HG02678 (cell line): ENCODE measurements around the gene NRDE2.

Experiments used
- ATAC-seq: cut with Tn5 transposase; IDR thresholded peaks from one replicate; pipeline ENCODE4 v1.9.1; 2021; ENCODE audit warnings: mild to moderate bottlenecking, moderate library complexity; ENCODE audit not compliant: unreplicated experiment

Gene NRDE2, protein sequence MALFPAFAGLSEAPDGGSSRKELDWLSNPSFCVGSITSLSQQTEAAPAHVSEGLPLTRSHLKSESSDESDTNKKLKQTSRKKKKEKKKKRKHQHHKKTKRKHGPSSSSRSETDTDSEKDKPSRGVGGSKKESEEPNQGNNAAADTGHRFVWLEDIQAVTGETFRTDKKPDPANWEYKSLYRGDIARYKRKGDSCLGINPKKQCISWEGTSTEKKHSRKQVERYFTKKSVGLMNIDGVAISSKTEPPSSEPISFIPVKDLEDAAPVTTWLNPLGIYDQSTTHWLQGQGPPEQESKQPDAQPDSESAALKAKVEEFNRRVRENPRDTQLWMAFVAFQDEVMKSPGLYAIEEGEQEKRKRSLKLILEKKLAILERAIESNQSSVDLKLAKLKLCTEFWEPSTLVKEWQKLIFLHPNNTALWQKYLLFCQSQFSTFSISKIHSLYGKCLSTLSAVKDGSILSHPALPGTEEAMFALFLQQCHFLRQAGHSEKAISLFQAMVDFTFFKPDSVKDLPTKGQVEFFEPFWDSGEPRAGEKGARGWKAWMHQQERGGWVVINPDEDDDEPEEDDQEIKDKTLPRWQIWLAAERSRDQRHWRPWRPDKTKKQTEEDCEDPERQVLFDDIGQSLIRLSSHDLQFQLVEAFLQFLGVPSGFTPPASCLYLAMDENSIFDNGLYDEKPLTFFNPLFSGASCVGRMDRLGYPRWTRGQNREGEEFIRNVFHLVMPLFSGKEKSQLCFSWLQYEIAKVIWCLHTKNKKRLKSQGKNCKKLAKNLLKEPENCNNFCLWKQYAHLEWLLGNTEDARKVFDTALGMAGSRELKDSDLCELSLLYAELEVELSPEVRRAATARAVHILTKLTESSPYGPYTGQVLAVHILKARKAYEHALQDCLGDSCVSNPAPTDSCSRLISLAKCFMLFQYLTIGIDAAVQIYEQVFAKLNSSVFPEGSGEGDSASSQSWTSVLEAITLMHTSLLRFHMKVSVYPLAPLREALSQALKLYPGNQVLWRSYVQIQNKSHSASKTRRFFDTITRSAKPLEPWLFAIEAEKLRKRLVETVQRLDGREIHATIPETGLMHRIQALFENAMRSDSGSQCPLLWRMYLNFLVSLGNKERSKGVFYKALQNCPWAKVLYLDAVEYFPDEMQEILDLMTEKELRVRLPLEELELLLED

DNA sequence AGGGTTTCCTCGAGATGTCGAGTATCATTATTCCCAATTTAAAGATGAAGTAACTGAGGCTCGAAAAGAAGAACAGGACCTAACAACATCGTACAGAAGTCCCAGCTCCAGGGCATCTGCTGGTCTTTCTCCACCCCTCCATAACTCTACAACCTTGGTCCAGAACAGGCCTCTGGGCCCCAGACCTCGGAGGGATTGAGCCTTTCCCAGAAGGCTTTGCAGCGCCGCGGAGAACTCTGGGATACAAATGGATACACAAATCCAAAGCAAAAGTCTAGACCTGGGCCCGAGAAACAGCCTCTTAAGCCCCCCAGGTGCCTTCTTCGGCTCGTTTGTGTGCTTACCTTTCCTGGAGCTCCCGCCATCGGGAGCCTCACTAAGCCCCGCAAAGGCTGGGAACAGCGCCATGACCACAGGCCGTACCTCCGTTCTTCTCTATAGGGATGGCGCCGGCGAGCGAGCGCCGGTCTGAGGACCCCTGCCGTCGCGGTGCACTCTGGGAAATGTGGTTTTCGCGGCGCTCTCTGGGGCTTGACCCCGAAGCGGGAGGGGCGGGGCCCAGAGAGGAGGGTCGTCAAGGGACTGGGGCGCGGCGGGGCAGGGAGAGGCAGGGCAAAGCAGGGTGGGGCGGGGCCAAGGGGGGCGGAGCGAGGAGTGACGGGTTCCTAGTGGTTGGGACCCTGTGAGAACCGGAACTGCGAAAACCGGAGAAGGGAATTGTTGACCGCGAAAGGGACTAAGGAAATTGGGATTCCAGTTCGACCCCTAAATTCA lies at the start of gene NRDE2:
NRDE2 (minus strand) TSS at position 445 of the 774 bp plus-strand sequence; CDS start at position 408, 37 bp downstream.
- peak; percentile 97 for ATAC-seq

DNA sequence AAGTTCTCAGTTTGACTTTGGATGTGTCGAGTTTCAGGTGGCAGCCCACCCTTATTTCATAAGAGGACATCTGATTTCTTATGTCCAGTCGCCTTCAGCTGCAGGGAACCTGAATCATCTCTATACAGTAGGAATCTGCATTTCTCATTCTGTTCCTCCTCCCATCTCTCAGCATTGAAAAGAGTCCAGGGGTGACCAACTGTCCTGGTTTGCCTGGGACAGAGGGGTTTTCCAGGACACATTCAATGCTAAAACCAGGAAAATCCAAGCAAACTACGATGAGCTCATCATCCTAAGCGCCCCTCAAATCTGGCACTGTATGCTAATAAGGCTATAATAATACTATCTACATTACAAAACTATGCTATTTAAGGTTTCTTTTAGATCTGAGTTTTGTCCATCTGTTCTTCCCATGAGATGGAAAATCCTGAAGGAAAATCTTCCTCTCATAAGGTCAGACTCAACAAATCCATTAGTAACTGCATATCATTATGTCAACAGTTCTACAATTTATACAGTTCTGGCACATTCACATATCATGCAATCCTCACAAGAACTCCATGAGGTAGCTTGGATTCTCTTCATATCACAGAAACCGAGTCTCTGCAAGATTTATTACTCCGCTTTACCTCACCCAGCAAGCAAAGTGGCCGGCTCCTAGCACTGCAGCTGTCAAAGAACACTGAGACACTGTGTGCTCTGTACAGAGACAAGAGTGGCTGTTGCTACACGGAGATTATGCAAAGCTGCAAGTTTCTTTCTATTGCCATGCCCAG lies 49.5 kb upstream of the NRDE2 start:
- no peak for ATAC-seq

DNA sequence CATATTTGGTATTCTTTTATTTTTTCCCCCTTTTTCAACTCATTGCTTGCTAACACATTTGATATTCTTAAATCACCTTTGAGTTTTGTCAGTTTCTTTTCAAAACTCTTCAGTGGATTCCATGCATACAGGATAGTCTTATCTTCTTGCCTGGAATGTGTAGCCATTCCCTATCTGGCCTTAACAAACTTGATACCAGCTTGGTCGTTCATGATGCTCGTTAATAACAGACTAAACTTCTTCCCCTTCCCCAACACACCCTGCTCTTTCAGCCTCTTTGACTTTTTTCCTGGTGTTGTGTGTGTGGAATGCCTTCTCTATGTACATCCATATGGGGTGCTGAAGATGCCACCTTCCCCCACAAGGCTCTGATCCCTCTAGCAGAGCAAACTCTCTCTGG lies 47.4 kb upstream of the NRDE2 start:
- ATAC-seq: no peak

DNA sequence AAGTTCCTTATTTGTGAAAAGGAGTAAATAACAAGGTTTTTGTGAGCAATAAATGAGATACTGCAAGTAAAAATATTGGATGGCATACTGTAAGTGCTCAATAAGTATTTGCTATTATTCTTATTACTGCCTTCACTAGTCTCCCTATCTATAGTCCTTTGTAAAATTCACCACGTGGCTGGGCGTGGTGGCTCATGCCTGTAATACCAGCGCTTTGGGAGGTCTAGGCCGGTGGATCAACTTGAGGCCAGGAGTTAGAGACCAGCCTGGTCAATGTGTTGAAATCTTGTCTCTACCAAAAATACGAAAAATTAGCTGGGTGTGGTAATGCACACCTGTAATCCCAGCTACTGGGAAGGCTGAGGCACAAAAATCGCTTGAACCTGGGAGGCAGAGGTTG lies 46.5 kb upstream of the NRDE2 start:
- ATAC-seq: no peak

DNA sequence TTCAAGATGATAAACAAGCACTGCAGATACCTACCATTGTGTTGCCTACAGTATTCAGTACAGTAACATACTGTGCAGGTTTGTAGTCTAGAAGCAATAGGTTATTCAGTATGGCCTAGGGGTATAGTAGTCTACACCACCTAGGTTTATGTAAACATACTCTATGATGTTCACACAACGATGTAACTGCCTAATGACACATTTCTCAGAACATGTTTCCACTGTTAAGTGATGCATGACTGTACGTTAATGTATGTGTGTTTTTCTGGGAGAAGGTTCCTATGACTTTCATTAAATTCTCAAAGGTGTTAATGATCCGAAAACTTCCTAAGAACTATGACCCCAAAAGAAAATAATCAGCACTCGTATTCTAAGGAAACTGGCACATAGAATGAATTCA lies 44.2 kb upstream of the NRDE2 start:
- ATAC-seq: no peak

DNA sequence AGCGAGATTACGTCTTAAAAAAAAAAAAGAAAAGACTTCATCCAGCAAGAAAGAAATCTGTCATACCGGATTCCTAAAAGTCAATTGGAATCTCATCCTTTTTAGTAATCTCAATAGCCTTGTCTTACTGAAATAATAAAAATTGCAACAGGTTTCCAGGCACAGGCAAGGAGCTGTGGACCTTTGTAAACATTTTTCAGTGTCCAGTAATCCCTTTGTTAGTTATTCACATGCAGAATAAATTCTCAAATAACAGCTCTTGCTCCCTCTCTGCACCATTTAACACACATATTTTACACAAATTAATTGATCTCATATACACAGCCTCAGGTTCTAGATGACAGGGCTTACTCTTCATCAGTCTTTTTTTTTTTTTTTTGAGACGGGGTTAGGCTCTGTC lies 43.1 kb upstream of the NRDE2 start:
- ATAC-seq: no peak

DNA sequence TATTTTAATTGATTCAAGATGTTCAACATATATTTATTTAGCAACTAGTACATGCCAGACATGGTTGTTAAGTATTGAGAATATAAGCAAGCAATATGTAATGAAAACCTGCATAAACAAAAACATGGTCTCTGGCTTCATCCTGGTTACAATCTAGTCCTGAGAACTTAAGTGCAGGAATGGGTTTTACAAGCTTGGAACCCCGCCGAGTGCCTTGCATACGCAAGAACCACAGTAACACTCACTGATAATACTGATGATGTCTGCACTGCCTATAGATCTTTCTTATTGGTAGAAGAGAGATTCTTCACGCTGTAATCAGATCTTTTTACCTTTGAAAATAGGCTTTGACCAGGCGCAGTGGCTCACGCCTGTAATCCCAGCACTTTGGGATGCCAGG lies 42.1 kb upstream of the NRDE2 start:
- no peak for ATAC-seq

DNA sequence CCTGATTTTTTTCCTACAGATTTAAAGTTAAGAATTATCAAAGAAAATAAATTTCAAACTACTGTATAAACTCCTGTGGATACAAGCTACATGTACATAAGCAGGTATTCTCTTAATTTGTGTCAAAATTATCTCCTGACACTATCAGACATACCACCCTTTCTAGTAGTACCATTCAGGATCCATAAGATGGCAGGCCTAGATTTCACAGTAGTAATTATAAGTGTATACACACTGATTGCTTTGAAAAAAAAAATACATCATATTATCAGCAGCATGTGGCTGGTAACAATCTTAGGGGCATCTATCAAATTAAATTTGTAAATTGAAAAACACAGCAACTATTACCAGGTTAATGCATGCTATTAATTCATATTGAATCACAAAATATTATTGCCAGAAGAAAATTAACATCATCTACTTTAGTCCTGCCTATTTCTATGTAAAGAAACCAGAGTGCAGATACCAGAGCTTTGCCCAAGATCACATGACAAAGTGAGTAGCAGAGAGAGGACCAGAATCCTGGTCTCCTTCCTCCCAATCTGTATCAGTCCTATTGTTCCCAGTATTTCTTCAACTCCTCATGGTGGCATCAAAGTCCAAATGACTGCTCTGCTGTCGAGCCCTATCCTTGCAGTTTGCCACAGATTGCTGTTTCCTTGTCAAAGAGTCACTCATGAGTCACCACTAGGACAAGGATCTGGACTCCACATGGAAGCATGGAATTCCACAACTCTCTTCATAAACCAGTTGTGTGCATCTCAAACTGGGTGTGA lies 37.4 kb upstream of the NRDE2 start:
- ATAC-seq: no peak

DNA sequence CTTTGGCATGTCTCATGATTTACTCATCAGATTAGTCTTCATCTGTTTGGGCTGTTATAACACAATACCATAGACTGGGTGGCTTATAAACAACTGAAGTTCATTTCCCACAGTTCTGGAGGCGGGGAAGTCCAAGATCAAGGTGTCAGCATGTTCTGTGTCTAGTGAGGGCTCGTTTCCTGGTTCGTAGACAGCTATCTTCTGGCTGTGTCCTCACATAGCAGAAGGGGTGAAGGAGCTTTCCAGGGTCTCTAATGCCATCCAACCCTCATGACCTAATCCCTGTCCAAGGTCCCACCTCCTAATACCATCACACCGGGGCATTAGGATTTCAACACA lies 30.8 kb upstream of the NRDE2 start:
- no peak for ATAC-seq

DNA sequence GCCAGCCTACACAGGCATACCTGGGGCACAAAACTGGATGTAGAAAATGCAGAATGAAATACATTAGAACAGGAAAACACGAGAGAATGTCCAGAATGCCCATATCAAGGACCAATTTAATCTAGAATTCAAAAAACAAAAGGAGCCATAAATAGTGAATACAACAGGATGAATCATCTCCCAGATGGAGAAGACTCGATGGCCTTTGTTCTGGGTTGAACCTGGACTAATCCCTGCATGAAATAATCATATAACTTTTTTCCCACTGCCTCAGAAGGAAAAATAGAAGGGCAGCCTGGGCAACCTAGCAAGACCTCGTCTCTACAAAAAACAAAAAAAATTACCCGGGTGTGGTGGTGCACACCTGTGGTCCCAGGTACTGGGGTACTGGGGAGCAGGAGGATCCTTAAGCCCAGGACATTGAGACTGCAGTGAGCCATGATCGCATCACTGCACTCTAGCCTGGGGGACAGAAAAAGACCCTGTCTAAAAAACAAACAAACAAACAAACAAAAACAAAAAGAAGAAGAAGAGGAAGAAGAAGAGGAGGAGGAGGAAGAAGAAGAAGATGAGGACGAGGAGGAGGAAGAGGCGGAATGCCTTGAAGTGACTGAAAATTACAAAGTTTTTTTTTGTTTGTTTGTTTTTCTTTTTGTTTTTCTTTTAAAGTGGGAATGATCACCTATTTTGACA lies 30.3 kb upstream of the NRDE2 start:
- no peak for ATAC-seq

DNA sequence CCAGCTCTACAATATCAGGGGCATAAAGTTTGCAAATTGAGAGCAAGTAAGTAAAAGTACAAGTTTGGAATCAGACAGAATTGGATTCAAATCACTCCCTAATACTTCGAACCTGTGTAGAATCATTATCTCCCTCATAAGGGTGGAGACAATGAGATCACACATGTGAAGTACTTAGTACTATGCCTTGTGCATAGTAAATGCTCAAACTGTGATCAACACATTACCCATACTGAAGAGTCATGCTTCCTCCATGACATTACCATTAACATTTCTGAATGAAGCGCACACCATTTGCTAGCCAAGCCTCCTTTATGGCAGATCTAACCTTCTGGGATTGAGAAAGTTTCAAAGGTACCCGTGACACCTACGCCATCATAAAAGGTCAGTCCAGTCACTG lies 26.6 kb upstream of the NRDE2 start:
- ATAC-seq: no peak

DNA sequence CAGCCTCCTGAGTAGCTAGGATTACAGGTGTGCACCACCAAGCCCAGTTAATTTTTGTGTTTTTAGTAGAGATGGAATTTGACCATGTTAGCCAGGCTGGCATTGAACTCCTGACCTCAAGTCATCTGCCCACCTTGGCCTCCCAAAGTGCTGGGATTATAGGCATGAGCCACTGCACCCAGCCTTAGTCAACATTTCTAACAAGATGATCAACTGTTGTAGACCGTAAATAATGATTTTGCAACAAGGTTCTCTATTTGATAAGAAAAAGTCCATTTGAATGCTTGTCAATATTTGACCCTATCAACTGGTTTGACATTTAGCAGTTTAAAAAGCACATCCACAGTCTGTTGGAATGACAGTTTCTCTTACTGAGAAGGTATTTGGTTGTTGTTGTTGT lies 25.2 kb upstream of the NRDE2 start:
- ATAC-seq: no peak

DNA sequence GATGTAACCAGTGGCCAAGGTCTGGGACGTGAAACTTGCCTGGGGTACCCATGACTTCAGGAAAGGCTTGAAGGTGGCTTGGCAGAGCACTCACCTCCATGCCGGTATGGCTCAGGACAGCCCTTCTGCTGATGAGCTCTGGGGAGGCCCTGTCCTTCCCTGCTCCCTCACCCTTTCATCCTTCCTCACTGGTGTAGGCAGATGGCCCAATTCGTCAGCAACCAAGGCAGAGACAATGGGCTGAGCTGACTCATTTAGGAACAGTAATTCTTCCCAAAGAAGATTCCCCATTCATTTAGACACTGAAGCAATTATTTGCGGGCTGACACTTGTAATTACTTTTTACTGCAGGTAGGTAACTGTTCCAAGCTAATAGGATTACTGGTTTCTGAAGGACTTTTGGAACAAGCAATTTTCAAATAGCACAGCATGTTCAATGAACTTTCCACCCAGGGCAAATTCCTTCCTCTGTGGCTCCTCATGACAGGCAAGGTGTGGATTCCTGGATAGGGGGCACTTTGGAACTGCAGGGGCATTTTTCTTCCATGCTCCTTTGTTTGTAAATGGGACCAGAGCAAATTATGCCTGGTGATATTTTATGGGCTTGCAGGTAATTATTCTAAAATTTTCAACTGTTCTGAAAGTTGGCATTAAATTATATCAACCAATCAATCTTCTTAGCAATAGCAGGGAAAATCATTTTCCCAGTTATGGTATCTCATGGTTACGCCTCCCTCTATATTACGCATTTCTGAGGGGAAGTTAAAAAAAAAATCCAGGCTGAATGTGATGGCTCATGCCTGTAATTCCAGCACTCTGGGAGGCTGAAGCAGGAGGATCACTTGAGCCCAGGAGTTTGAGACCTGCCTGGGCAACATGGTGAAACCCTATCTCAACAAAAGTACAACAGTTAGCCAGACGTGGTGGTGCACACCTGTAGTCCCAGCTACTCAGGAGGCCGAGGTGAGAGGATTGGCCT lies 24.1 kb upstream of the NRDE2 start:
- ATAC-seq: no peak

DNA sequence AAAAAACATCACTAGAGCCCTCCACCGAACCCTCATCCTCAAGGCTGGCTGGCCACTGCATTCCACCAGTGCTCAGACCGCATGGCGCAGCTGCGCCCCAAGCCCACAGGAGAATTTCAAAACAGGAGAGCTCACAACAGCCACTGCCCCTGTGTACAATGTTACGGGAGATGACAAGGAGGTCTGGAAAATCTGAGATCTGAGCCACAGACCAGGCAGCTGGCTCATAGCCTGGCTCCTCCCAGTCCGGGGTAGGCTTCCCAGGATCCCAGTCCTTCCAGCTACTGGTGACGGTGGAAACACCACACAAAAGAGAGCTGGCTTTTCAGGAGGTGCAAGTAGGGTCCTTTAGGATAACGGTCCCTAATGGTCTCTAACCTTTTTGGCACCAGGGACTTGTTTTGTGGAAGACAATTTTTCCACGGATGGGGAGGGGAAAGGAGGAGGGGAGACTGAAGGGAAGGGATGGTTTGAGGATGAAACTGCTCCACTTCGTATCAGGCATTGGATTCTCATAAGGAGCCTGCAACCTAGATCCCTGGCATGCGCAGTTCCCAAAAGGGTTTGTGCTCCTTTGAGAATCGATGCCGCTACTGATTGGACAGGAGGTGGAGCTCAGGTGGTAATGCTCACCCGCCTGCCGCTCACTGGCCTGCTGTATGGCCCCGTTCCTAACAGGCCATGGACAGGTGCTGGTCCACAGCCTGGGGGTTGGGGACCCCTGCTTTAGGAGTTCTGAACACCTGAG lies 23.0 kb upstream of the NRDE2 start:
- ATAC-seq: no peak

DNA sequence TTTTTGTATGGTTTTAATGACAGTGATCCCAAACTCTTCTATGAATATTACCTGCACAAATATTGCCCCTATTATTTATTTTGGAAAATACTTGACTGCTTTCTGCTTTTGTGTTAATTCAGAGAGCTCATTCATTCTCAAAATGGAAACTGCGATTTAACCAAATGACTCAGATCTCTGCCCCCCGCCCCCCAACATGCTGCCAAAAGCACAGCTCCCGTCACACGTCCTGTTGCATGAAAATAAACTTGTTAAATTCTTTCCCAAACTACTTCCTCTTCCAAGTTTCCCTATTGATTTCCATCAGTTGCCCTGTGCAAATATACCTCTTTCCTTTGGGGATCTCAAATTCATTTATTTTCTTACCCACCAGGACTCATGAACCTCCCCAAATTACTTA lies 18.0 kb upstream of the NRDE2 start:
- no peak for ATAC-seq

DNA sequence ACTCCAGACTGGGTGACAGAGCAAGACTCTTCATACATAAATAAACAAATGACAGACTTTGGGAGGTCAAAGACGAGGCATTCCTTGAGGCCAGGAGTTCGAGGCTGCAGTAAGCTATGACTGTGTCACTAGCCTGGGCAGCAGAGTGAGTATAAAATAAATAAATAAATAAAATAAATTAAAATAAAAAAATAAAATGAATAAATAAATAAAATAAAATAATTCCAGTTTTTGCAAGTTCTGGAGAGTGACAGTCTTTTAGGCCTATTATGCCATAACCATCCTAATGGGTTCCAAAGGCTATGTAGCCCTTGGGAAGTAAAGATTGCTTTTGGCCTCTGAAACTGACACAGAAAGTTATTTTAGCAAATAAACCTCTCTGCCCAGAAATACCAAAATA lies 16.5 kb upstream of the NRDE2 start:
- ATAC-seq: no peak

DNA sequence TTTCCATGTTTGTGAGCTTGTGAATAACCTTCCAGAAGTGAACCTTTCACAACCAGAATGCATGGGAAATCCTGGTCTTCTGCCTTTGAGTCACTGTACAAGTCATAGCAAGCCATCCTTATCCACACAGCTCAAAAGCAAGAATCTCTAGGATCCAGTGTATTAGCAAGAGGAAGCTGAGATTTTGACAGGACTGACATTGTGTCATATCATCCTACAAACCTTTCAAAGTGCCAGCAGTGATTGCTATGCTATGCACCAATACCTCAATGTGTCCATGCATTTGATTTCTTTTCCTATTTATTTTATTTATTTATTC lies 13.5 kb upstream of the NRDE2 start:
- ATAC-seq: no peak
